Measurements from ENCODE around the gene CMTM1.

DNA sequence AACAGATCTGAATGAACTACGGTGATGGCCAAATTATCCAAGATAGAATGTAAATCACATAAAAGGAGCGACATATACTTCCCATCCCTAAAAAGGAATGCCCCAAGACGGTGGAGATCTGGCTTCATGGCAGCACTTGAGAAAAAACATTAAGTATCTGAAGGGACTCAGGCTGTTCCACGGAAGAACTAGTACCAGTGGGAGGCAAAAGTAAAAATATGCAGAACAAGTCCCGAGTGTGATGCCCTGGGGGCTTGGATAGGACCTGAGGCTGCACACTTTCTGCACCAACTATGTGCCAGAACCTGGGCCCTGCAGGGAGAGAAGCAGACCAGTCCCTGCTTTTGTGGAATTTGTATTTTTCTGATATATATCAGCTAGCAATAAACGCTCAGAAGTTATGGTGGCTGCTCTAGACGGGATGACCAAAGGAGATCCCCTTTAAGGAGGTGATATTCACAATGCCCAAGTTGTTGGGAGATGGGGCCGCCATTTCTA is 14.4 kb upstream of the CMTM1 start:
- TF ChIP-seq POLR2A (IDR thresholded peaks at IDR 0.05) (no peak), EP300 (IDR thresholded peaks at IDR 0.05) (no peak)
